Endodermal cell (in vitro differentiated cells): ENCODE results near the gene GFPT2. TPM values are rescaled to one million over a fixed set of nuclear protein-coding genes. Genes with fewer than 3 reads are reported as not detected.

Experiments
- DNase-seq: peaks from one replicate; pipeline ENCODE4 v3.0.0-alpha.2; 2017
- H3K27ac ChIP-seq: 2 replicates; pipeline ENCODE4 v1.5.1; 2013; ENCODE audit warnings: mild to moderate bottlenecking, low read depth, low read length, moderate library complexity
- H3K27me3 ChIP-seq: 2 replicates; pipeline ENCODE4 v1.6.1; 2013; ENCODE audit warnings: mild to moderate bottlenecking, low read length, moderate library complexity; ENCODE audit not compliant: insufficient read depth, control insufficient read depth, poor library complexity, severe bottlenecking
- H3K36me3 ChIP-seq: 2 replicates; pipeline ENCODE4 v1.7.0; 2013; ENCODE audit warnings: mild to moderate bottlenecking, low read length, moderate library complexity; ENCODE audit not compliant: control insufficient read depth, insufficient read depth
- H3K4me1 ChIP-seq: one replicate; pipeline ENCODE4 v1.7.0; 2013; ENCODE audit warnings: low read length; ENCODE audit not compliant: control insufficient read depth, insufficient read depth
- H3K4me3 ChIP-seq: 2 replicates; pipeline ENCODE4 v1.5.1; 2013; ENCODE audit warnings: mild to moderate bottlenecking, low read length, moderate library complexity
- H3K9ac ChIP-seq: 2 replicates; pipeline ENCODE4 v1.6.1; 2013; ENCODE audit warnings: mild to moderate bottlenecking, low read length, moderate library complexity; ENCODE audit not compliant: poor library complexity, severe bottlenecking; ENCODE audit errors: extremely low read depth
- H3K9me3 ChIP-seq: 2 replicates; pipeline ENCODE4 v1.6.1; 2013; ENCODE audit warnings: mild to moderate bottlenecking, low read length, moderate library complexity; ENCODE audit not compliant: control insufficient read depth
- H3K27ac Mint-ChIP-seq: 2 replicates; pipeline ENCODE4 v1.8.0; 2020; ENCODE audit warnings: mixed read lengths
- H3K27me3 Mint-ChIP-seq: 2 replicates; pipeline ENCODE4 v1.8.0; 2021; ENCODE audit warnings: mild to moderate bottlenecking, mixed read lengths; ENCODE audit not compliant: insufficient read depth
- H3K36me3 Mint-ChIP-seq: 2 replicates; pipeline ENCODE4 v1.8.0; 2020; ENCODE audit warnings: low read depth, mixed read lengths
- H3K4me1 Mint-ChIP-seq: 2 replicates; pipeline ENCODE4 v1.8.0; 2020; ENCODE audit warnings: mixed read lengths
- H3K4me3 Mint-ChIP-seq: 2 replicates; pipeline ENCODE4 v1.8.0; 2020; ENCODE audit warnings: mild to moderate bottlenecking, moderate library complexity, mixed read lengths
- H3K9me3 Mint-ChIP-seq: 2 replicates; pipeline ENCODE4 v1.8.0; 2020; ENCODE audit warnings: mild to moderate bottlenecking, mixed read lengths
- CTCF ChIP-seq: fragments of 200-600 bp; sonication (generic); conservative IDR thresholded peaks from 2 replicates; pipeline ENCODE4 v1.5.0; 2021; ENCODE audit warnings: antibody characterized with exemption, mild to moderate bottlenecking
- WGBS, 2 experiments: methylation state at CpG; one replicate each; pipeline versions ENCODE4 v1.1.5 to v1.1.7; 2013; ENCODE audit warnings: missing lambda C conversion rate in 2 of 2, mixed read lengths in 1 of 2; ENCODE audit not compliant: insufficient coverage in 1 of 2, insufficient read length in 1 of 2; 5-methylcytosine and 5-hydroxymethylcytosine counted together
- total RNA-seq, 2 donors: library from RNA; stranded (reverse); fragmentation: NEBNext Ultra II Directional in 1 of 2; extraction: Animal tissue kit (Norgen Biotek cat#: 25700) in 1 of 2; gene quantifications; 2 replicates in 1 of 2; 3 replicates in 1 of 2; pipeline ENCODE4 v1.2.1, GENCODE V29; 2021

The GFPT2 gene
- total RNA-seq, 2 donors from 2014 or later, result 19.5 to 37.3 TPM

- no peaks in the 10 kb centered on the region for H3K27me3 Mint-ChIP-seq
- no peak overlapping the region for H3K9ac ChIP-seq
- H3K36me3 ChIP-seq, result peaks cover 46% of the 10 kb centered on the region
- no peak overlapping the region for H3K27ac ChIP-seq
- H3K36me3 Mint-ChIP-seq, result peaks cover 43% of the 10 kb centered on the region
- no peak overlapping the region for H3K4me3 Mint-ChIP-seq
- 93 to 98% methylated on average over 12 to 19 of the region's 19 CpGs for WGBS, 2 experiments
- DNase-seq, result no peak
- no peaks in the 10 kb centered on the region for H3K27me3 ChIP-seq
- H3K4me3 ChIP-seq, result no peak overlapping the region
- H3K9me3 Mint-ChIP-seq, result peaks cover 25% of the 10 kb centered on the region
- no peak for TF ChIP-seq CTCF
- H3K9me3 ChIP-seq, result no peaks in the 10 kb centered on the region
- H3K27ac Mint-ChIP-seq, result no peak overlapping the region
- peaks cover 10% of the 10 kb centered on the region for H3K4me1 Mint-ChIP-seq
- H3K4me1 ChIP-seq, result peaks cover 10% of the 10 kb centered on the region
Measured at GRCh38 chr5:180335614-180336233, 17.4 kb downstream of the GFPT2 start.

- H3K9me3 Mint-ChIP-seq, result peaks cover 25% of the 10 kb centered on the region
- WGBS, 2 experiments, result 93 to 95% methylated on average over 10 to 15 of the region's 15 CpGs
- Histone ChIP-seq H3K4me3 (no peak overlapping the region), H3K36me3 (peaks cover 53% of the 10 kb centered on the region), H3K9me3 (no peaks in the 10 kb centered on the region), H3K4me1 (peaks cover 16% of the 10 kb centered on the region), H3K27ac (no peak overlapping the region), H3K27me3 (no peaks in the 10 kb centered on the region), H3K9ac (no peak overlapping the region)
- H3K4me3 Mint-ChIP-seq, result no peak overlapping the region
- TF ChIP-seq CTCF, result no peak
- H3K27me3 Mint-ChIP-seq, result no peaks in the 10 kb centered on the region
- no peak overlapping the region for H3K27ac Mint-ChIP-seq
- DNase-seq, result no peak
- H3K4me1 Mint-ChIP-seq, result peaks cover 17% of the 10 kb centered on the region
- peaks cover 50% of the 10 kb centered on the region for H3K36me3 Mint-ChIP-seq
Measured at GRCh38 chr5:180334751-180335613, 18.2 kb downstream of the GFPT2 start.

GRCh38 chr5:180334176-180334575, 19.0 kb downstream of the GFPT2 start:
- Histone ChIP-seq H3K4me1 (peaks cover 16% of the 10 kb centered on the region), H3K36me3 (peaks cover 61% of the 10 kb centered on the region), H3K27me3 (no peaks in the 10 kb centered on the region), H3K9me3 (no peaks in the 10 kb centered on the region), H3K27ac (no peak overlapping the region), H3K4me3 (no peak overlapping the region), H3K9ac (no peak overlapping the region)
- Mint-ChIP-seq H3K4me3 (no peak overlapping the region), H3K27me3 (no peaks in the 10 kb centered on the region), H3K27ac (no peak overlapping the region), H3K9me3 (peaks cover 25% of the 10 kb centered on the region), H3K36me3 (peaks cover 56% of the 10 kb centered on the region), H3K4me1 (peaks cover 17% of the 10 kb centered on the region)
- no peak for TF ChIP-seq CTCF
- 93 to 98% methylated on average over 6 of the region's 6 CpGs for WGBS, 2 experiments
- peak; percentile 45 for DNase-seq
